Stimulated activated naive CD8-positive, alpha-beta T cell treated with anti-CD3 and anti-CD28 coated beads, Interleukin-15, Interleukin-2, amounts not matched to agents 100 U/mL and 50 U/mL, for 24 hours (primary cell): ENCODE measurements around the gene NUAK1.
"Not testable (repeated sequence)": the region's sequence is repeated elsewhere in the genome, so short reads cannot be mapped to it uniquely, and the experiment has no call there.

Experiments
- ATAC-seq: fragments of 150-1000 bp; cut with Tn5 transposase; one replicate; pipeline ENCODE4 v1.10.0; 2021
- DNase-seq: peaks from one replicate; pipeline ENCODE4 v3.0.0; 2021

The NUAK1 gene

GRCh38 chr12:106032623-106032925 is 106.2 kb downstream of the NUAK1 start:
- DNase-seq, result no peak
- ATAC-seq, result no peak

GRCh38 chr12:106031761-106032622 is 106.8 kb downstream of the NUAK1 start:
- ATAC-seq (no peak), DNase-seq (no peak)

- DNase-seq, result peak; percentile 5
- peak; percentile 74 for ATAC-seq
Observed at GRCh38 chr12:106030210-106031071, 108.3 kb downstream of the NUAK1 start.

DNA sequence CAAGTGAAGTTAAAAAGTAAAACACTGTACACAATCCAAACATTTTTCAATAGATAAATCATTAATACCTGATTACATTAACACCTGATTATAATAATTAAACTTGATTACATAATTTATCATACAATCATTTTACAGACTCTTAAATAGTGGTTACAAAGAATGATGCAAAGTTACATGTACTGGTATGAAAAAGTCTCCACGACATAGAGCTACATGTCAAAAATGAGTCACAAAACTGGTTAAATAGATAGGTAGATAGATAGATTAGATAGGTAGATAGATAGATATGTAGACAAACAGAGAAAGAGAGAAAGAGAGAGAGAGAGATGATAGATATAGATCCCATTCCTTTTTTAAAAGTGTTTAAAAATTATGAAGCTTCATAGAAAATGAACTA is 109.2 kb downstream of the NUAK1 start:
- ATAC-seq (no peak), DNase-seq (no peak)

GRCh38 chr12:106027911-106028310 is 110.8 kb downstream of the NUAK1 start:
- ATAC-seq (no peak), DNase-seq (no peak)

- DNase-seq (no peak), ATAC-seq (no peak)
Observed at GRCh38 chr12:106027286-106027685, 111.5 kb downstream of the NUAK1 start.

DNA sequence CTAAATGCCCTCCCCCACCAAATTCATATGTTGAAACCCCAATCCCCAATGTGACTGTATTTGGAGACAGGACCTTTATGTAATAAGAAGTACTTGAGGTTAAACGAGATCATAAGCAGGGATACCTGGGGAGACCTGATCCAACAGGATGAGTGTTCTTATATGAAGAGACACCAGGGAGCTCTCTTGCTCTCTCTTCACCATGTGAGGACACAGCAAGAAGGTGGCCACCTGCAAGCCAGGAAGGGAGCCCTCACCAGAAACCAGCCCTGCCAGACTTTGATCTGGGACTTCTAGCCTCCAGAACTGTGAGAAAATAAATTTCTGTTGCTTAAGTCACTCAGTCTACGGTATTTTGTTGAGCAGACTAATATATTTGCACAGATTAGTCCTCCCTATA is 113.6 kb downstream of the NUAK1 start:
- ATAC-seq (no peak), DNase-seq (no peak)

- DNase-seq, result no peak
Observed at GRCh38 chr12:106023039-106023438, 115.7 kb downstream of the NUAK1 start.

GRCh38 chr12:106022568-106023012 is 116.2 kb downstream of the NUAK1 start:
- ATAC-seq, result no peak

More at GRCh38 chr12:106023039-106023438, 115.7 kb downstream of the NUAK1 start:
- no peak for ATAC-seq

DNA sequence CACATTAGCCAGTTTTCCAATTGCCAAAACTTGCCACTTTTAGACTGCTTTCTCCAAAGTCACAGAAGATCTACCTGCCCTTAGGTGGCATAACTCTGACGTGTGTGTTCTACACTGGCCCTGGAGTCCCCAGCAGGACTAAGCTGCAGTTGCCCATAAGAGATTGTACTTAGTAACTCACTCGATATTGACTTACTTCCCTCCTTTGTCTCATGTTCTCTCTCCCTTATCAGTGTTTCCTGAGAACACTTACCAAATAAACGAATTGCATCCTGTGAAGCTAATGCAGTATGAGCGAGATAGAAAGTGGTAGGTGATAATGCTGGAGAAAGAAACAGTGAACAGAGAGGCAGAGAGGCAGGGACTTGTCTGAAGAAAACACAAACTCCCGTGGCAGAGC is 117.2 kb downstream of the NUAK1 start:
- ATAC-seq (no peak), DNase-seq (no peak)

More at GRCh38 chr12:106022568-106023012, 116.2 kb downstream of the NUAK1 start:
- no peak for DNase-seq

GRCh38 chr12:106020736-106021135 is 118.0 kb downstream of the NUAK1 start:
- ATAC-seq (no peak), DNase-seq (no peak)

- no peak for ATAC-seq
- no peak for DNase-seq
Observed at GRCh38 chr12:106019144-106019543, 119.6 kb downstream of the NUAK1 start.

GRCh38 chr12:106018286-106018685 is 120.5 kb downstream of the NUAK1 start:
- ATAC-seq (no peak), DNase-seq (no peak)

- ATAC-seq, DNase-seq: not testable (repeated sequence)
Observed at GRCh38 chr12:106016601-106017278, 122.0 kb downstream of the NUAK1 start.

DNA sequence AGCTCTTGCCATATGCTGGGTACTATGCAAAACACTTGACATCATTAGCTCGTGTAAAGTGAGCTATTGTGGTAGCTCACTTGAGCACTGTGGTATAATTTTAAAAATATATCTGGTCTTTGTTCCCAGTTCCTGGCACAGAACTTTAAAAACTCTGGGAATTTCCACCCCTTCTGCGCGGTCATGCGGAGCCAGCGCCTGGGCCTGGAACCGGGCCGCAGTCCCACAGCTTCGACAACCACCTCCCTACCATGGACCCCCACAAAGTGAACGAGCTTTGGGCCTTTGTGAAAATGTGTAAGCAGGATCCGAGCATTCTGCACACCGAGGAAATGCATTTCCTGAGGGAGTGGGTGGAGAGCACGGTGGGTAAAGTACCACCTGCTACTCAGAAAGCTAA is 123.1 kb downstream of the NUAK1 start:
- ATAC-seq (no peak), DNase-seq (no peak)

DNA sequence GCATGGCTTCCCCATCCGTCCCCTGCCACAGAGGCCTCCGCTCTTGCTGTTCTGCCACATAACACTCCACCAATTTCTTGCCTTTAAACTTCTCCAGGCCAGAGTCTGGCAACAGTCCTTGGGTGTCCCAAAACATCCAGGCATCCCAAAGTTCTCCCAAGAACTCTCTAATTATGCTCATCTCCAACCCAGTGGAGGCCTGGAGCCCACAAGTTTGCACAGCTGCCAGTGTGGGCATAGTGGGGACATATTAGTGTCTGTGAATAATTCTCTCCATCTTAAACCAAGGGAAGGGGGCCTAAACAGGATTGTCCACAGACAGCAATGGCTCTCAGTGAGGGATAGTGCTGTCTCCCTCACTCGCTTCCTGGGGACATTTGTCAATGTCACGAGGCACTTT is 124.8 kb downstream of the NUAK1 start:
- DNase-seq (no peak), ATAC-seq (no peak)
